Measurements from ENCODE around the gene NPTN. TPM values are rescaled to one million over a fixed set of nuclear protein-coding genes. Genes with fewer than 3 reads are reported as not detected.

Gene NPTN
- polyA plus RNA-seq, 4 donors, result 57.7 to 323 (median 97.5) TPM

DNA sequence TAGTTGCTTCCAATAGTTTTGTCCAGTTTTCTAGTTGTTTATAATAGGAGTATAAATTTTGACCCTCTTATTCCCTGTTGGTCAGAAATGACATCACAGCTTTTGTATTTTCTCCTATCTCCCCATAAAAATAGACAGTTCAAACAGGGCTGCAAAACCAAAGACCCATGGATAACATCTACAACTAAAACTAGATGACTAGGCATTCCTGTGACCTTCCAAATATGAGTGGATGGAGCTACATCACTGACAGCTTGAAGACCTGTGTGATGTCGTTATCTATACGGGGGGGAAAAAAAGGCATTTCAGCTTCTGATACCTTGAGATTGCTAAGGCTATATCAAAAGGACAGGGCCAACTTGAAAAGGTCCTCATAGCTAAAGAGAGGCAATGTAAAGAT is 105.6 kb downstream of the NPTN start:
- Histone ChIP-seq H3K27ac (ENCODE audit: low read depth in 1 of 3, low read length in 2 of 3) (no peak overlapping the region), H3K36me3 (ENCODE audit: control insufficient read depth in 3 of 3, insufficient read depth in 2 of 3, low read depth in 1 of 3, low read length in 3 of 3) (no peaks in the 10 kb centered on the region), H3K4me1 (ENCODE audit: control insufficient read depth in 3 of 3, insufficient read depth in 2 of 3, low read depth in 1 of 3, low read length in 2 of 3) (no peaks in the 10 kb centered on the region), H3K27me3 (ENCODE audit: control insufficient read depth in 3 of 3, insufficient read depth in 3 of 3, low read length in 3 of 3) (no peaks in the 10 kb centered on the region), H3K9me3 (ENCODE audit: control insufficient read depth in 2 of 2, insufficient read depth in 1 of 2, low read depth in 1 of 2, low read length in 1 of 2) (no peaks in the 10 kb centered on the region), H3K4me3 (ENCODE audit: low read depth in 1 of 3, low read length in 3 of 3) (no peak overlapping the region)
- WGBS, 3 donors, result 86 to 94% (median 91%) methylated on average over 2 of the region's 2 CpGs
- DNase-seq (no peak), FAIRE-seq (no peak)

DNA sequence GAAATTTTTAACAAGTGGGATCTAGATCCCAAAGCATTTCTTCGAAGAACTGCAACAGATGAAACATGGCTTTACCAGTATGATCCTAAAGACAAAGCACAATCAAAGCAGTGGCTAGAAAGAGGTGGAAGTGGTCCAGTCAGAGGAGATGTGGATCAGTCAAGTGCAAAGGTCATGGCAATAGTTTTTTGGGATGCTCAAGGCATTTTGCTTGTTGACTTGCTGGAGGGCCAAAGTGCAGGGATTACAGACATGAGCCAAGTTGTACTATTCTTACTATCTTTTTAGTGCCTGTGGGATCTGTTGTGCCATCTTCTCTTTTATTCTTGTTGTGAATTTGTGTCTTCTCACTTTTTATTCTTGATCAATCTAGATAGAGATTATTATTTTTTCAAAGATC is 108.3 kb downstream of the NPTN start:
- Histone ChIP-seq H3K4me1 (ENCODE audit: control insufficient read depth in 3 of 3, insufficient read depth in 2 of 3, low read depth in 1 of 3, low read length in 2 of 3) (no peaks in the 10 kb centered on the region), H3K4me3 (ENCODE audit: low read depth in 1 of 3, low read length in 3 of 3) (no peak overlapping the region), H3K9me3 (ENCODE audit: control insufficient read depth in 2 of 2, insufficient read depth in 1 of 2, low read depth in 1 of 2, low read length in 1 of 2) (no peaks in the 10 kb centered on the region), H3K27ac (ENCODE audit: low read depth in 1 of 3, low read length in 2 of 3) (no peak overlapping the region), H3K27me3 (ENCODE audit: control insufficient read depth in 3 of 3, insufficient read depth in 3 of 3, low read length in 3 of 3) (no peaks in the 10 kb centered on the region), H3K36me3 (ENCODE audit: control insufficient read depth in 3 of 3, insufficient read depth in 2 of 3, low read depth in 1 of 3, low read length in 3 of 3) (no peaks in the 10 kb centered on the region)
- no peak for DNase-seq
- WGBS, 3 donors, result 88 to 96% (median 91%) methylated on average over 1 of the region's 1 CpG
- no peak for FAIRE-seq

DNA sequence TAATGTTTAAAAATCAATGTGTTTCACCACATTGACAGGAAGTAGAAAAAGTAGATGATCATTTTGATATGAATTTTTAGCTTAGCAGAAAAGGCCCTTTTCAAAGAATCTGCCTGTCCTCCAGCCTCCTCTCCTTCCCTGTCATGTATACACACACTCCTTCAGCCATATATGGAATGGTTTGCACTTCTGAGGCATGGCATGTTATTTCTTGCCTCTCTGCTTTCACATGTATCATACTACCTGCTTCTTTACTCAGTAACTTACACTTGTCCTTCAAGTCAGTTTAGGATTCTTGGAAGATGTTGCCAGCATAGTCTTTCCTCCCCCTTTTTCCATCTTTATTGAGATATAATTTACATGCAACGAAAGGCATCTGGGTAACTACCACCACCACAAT is 111.2 kb downstream of the NPTN start:
- H3K27ac ChIP-seq (ENCODE audit: low read depth in 1 of 3, low read length in 2 of 3), result no peak overlapping the region
- 81 to 89% (median 88%) methylated on average over 1 of the region's 1 CpG for WGBS, 3 donors

DNA sequence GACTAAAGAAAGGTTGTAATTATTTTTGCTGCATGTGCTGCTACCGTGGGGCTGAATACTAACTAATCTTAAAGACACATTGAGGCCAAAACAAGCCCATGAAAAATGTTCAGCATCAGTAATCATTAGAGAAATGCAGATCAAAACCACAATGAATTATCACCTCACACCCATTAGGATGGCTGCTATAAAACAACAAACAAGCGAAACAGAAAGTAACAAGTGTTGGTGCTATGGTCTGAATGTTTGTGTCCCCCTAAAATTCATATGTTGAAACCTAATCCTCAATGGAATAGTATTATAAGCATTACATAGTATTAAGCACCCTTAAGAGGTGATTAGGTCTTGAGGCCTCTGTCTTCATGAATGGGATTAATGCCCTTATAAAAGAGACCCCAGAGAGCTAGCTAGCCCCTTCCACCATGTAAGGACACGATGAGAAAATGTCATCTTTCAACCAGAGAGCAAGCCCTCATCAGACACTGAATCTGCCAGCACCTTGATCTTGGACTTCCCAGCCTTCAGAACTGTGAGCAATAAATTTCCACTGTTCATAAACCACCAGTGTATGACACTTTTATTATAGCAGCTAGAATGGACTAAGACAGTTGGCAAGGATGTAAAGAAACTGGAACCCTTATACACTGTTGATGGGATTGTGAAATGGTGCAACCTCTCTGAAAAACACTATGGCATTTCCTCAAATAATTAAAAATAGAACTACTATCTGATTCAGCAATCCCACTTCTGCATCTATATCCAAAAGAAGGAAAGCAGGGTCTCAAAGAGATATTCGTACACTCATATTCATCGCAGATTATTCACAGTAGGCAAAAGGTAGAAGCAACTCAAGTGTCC is 114.1 kb downstream of the NPTN start:
- no peaks in the 10 kb centered on the region for H3K4me1 ChIP-seq (ENCODE audit: control insufficient read depth in 3 of 3, insufficient read depth in 2 of 3, low read depth in 1 of 3, low read length in 2 of 3)
- FAIRE-seq, result no peak

More for the DNA sequence above, 111.2 kb downstream of the NPTN start:
- H3K27me3 ChIP-seq (ENCODE audit: control insufficient read depth in 3 of 3, insufficient read depth in 3 of 3, low read length in 3 of 3), result no peaks in the 10 kb centered on the region
- FAIRE-seq (no peak), DNase-seq (no peak)
- H3K9me3 ChIP-seq (ENCODE audit: control insufficient read depth in 2 of 2, insufficient read depth in 1 of 2, low read depth in 1 of 2, low read length in 1 of 2), result peaks cover 0 to 3% of the 10 kb centered on the region in 2 donors
- H3K4me1 ChIP-seq (ENCODE audit: control insufficient read depth in 3 of 3, insufficient read depth in 2 of 3, low read depth in 1 of 3, low read length in 2 of 3), result no peaks in the 10 kb centered on the region
- no peaks in the 10 kb centered on the region for H3K36me3 ChIP-seq (ENCODE audit: control insufficient read depth in 3 of 3, insufficient read depth in 2 of 3, low read depth in 1 of 3, low read length in 3 of 3)
- no peak overlapping the region for H3K4me3 ChIP-seq (ENCODE audit: low read depth in 1 of 3, low read length in 3 of 3)

DNA sequence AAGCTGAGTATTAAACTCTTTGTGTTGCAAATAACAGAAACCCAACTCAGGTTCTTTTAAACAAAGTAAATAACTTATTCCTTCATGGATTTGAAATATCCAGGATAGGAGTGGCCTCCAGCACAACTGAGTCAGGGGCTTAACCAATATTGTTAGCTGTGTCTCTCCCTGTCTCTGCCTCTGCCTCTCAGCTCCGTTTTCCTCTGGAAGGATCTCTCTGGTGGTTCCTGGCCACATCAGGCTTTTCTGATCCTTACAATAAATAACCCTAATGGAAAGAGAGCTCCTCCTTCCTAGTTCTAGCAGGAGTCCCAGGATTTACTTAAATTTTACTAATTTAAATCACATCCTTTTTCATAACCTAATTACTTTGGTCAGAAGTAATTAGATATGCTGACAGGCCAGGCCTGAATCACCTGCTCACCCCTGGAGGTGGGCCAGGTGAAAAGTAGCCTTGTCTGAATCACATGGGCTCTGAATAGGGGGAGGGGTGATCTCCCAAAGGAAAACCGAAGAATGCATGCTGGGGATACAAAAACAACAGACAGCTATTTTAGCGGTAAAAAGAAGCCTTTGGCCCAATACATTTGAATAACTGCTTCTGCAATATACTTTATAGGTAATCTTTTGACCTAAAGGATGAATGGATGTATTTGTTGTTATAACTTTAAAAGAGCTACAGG is 114.9 kb downstream of the NPTN start:
- no peak overlapping the region for H3K4me3 ChIP-seq (ENCODE audit: low read depth in 1 of 3, low read length in 3 of 3)
- no peak for DNase-seq

More for the DNA sequence above, 114.1 kb downstream of the NPTN start:
- no peak overlapping the region for H3K4me3 ChIP-seq (ENCODE audit: low read depth in 1 of 3, low read length in 3 of 3)
- DNase-seq, result no peak
- H3K9me3 ChIP-seq (ENCODE audit: control insufficient read depth in 2 of 2, insufficient read depth in 1 of 2, low read depth in 1 of 2, low read length in 1 of 2), result peaks cover 0 to 3% of the 10 kb centered on the region in 2 donors
- H3K27ac ChIP-seq (ENCODE audit: low read depth in 1 of 3, low read length in 2 of 3), result no peak overlapping the region
- WGBS, 3 donors, result 86 to 88% (median 87%) methylated on average over 5 of the region's 5 CpGs
- H3K27me3 ChIP-seq (ENCODE audit: control insufficient read depth in 3 of 3, insufficient read depth in 3 of 3, low read length in 3 of 3), result no peaks in the 10 kb centered on the region
- no peaks in the 10 kb centered on the region for H3K36me3 ChIP-seq (ENCODE audit: control insufficient read depth in 3 of 3, insufficient read depth in 2 of 3, low read depth in 1 of 3, low read length in 3 of 3)

DNA sequence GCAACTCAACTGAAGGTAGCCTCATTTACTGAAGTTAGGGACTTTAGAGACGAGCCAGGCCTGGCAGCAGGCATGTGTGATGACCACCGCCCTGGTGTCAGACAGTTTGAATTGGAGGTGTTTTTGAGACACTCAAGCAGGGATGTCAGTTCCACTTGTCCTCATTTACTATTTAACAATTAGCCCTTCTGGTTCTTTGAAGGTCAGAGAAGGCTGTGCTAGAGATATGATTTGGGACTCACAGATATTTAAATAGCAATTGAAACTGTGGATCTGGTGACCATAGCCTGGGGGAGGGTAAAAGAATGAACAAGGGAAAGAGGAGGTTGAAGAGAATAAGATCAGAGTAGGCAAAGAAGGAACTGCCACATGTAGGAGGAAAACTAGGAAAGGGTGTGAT is 115.6 kb downstream of the NPTN start:
- Histone ChIP-seq H3K36me3 (ENCODE audit: control insufficient read depth in 3 of 3, insufficient read depth in 2 of 3, low read depth in 1 of 3, low read length in 3 of 3) (no peaks in the 10 kb centered on the region), H3K27ac (ENCODE audit: low read depth in 1 of 3, low read length in 2 of 3) (no peak overlapping the region), H3K9me3 (ENCODE audit: control insufficient read depth in 2 of 2, insufficient read depth in 1 of 2, low read depth in 1 of 2, low read length in 1 of 2) (peaks cover 0 to 3% of the 10 kb centered on the region in 2 donors), H3K4me1 (ENCODE audit: control insufficient read depth in 3 of 3, insufficient read depth in 2 of 3, low read depth in 1 of 3, low read length in 2 of 3) (no peaks in the 10 kb centered on the region), H3K27me3 (ENCODE audit: control insufficient read depth in 3 of 3, insufficient read depth in 3 of 3, low read length in 3 of 3) (no peaks in the 10 kb centered on the region), H3K4me3 (ENCODE audit: low read depth in 1 of 3, low read length in 3 of 3) (no peak overlapping the region)
- FAIRE-seq (no peak), DNase-seq (no peak)
- WGBS, 3 donors, result 85 to 92% (median 90%) methylated on average over 2 of the region's 2 CpGs

More for the DNA sequence above, 114.9 kb downstream of the NPTN start:
- FAIRE-seq, result no peak
- Histone ChIP-seq H3K9me3 (ENCODE audit: control insufficient read depth in 2 of 2, insufficient read depth in 1 of 2, low read depth in 1 of 2, low read length in 1 of 2) (peaks cover 0 to 3% of the 10 kb centered on the region in 2 donors), H3K36me3 (ENCODE audit: control insufficient read depth in 3 of 3, insufficient read depth in 2 of 3, low read depth in 1 of 3, low read length in 3 of 3) (no peaks in the 10 kb centered on the region), H3K27ac (ENCODE audit: low read depth in 1 of 3, low read length in 2 of 3) (no peak overlapping the region), H3K4me1 (ENCODE audit: control insufficient read depth in 3 of 3, insufficient read depth in 2 of 3, low read depth in 1 of 3, low read length in 2 of 3) (no peaks in the 10 kb centered on the region), H3K27me3 (ENCODE audit: control insufficient read depth in 3 of 3, insufficient read depth in 3 of 3, low read length in 3 of 3) (no peaks in the 10 kb centered on the region)
- 65 to 79% (median 79%) methylated on average over 3 of the region's 3 CpGs for WGBS, 3 donors

DNA sequence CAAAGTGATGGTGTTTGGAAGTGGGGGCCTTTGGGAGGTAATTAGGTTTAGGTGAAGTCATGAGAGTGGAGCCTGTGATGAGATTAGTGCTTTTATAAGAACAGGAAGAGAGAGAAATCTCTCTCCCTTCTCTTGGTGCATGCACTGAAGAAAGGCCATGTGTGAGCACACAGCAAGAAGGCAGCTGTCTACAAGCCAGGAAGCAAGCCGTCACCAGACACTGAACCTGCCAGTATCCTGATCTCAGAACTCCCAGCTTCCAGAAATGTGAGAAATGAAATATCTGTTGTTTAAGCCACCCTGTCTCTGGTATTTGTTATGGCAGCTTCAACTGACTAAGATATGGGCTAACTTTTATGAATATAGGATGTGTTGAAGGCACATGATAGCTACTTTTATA is 117.7 kb downstream of the NPTN start:
- DNase-seq (no peak), FAIRE-seq (no peak)

More for the DNA sequence above, 117.7 kb downstream of the NPTN start:
- peaks cover 0 to 3% of the 10 kb centered on the region in 2 donors for H3K9me3 ChIP-seq (ENCODE audit: control insufficient read depth in 2 of 2, insufficient read depth in 1 of 2, low read depth in 1 of 2, low read length in 1 of 2)
- no peaks in the 10 kb centered on the region for H3K27me3 ChIP-seq (ENCODE audit: control insufficient read depth in 3 of 3, insufficient read depth in 3 of 3, low read length in 3 of 3)
- WGBS, 3 donors, result 92 to 100% (median 92%) methylated on average over 1 of the region's 1 CpG
- no peaks in the 10 kb centered on the region for H3K4me1 ChIP-seq (ENCODE audit: control insufficient read depth in 3 of 3, insufficient read depth in 2 of 3, low read depth in 1 of 3, low read length in 2 of 3)
- no peaks in the 10 kb centered on the region for H3K36me3 ChIP-seq (ENCODE audit: control insufficient read depth in 3 of 3, insufficient read depth in 2 of 3, low read depth in 1 of 3, low read length in 3 of 3)
- H3K27ac ChIP-seq (ENCODE audit: low read depth in 1 of 3, low read length in 2 of 3), result no peak overlapping the region
- no peak overlapping the region for H3K4me3 ChIP-seq (ENCODE audit: low read depth in 1 of 3, low read length in 3 of 3)
